ENCODE measurements around the gene TALDO1. TPM values are rescaled to one million over a fixed set of nuclear protein-coding genes. Genes with fewer than 3 reads are reported as not detected.

Gene TALDO1
- total and polyA plus RNA-seq, 10 of the 15 experiments (the other 5 are each of a cell fraction or from before 2014, with no cell fraction given) = 121 to 302 (median 182) TPM

- 0 out of 2 replicates have a peak, but pooled peaks cover 2% of the 10 kb centered on the region for H3K79me2 ChIP-seq (ENCODE audit: control insufficient read depth, insufficient read depth, low read length)
Measured at GRCh38 chr11:760236-760635, 13.0 kb downstream of the TALDO1 start.

GRCh38 chr11:761526-762108 is 14.4 kb downstream of the TALDO1 start:
- SMC1A ChIA-PET (ENCODE audit: uncharacterized antibody, unreplicated experiment) = no interaction called here
- Histone ChIP-seq H3K4me1 (ENCODE audit: control insufficient read depth, insufficient read depth, low read length) (no peaks in the 10 kb centered on the region), H4K20me1 (ENCODE audit: control insufficient read depth, insufficient read depth) (no peaks in the 10 kb centered on the region), H2AFZ (ENCODE audit: control insufficient read depth, low read depth, low read length) (no peak overlapping the region), H3K36me3 (ENCODE audit: control insufficient read depth in 2 of 2, insufficient read depth in 2 of 2, low read length in 1 of 2) (peaks cover 36 to 37% of the 10 kb centered on the region in 2 experiments; a peak in 3 of 4 replicates), H3K4me3 (no peak overlapping the region), H3K27me3 (replicated peaks in 1 of 2; ENCODE audit: control insufficient read depth in 2 of 2, insufficient read depth in 2 of 2, low read length in 1 of 2) (no peaks in the 10 kb centered on the region), H3K4me2 (ENCODE audit: control insufficient read depth, insufficient read depth) (no peak overlapping the region), H3K9me3 (replicated peaks; ENCODE audit: control insufficient read depth, insufficient read depth, low read length) (no peaks in the 10 kb centered on the region), H3K9ac (ENCODE audit: control insufficient read depth, insufficient read depth, low read length) (no peak overlapping the region), H3K27ac (ENCODE audit: control insufficient read depth, insufficient read depth) (no peak overlapping the region), H3K79me2 (ENCODE audit: control insufficient read depth, insufficient read depth, low read length) (no peaks in the 10 kb centered on the region)
- in situ Hi-C loops (cut with MboI) (no loop called here), intact Hi-C loops (cut with micrococcal nuclease; ENCODE audit: unreplicated experiment) (no loop called here)
- ATAC-seq (no peak), FAIRE-seq (no peak), DNase-seq (ENCODE audit: low read depth, low spot score) (no peak)
- no TSS peak for BruUV-seq (replicated peaks)
- CTCF ChIA-PET = no interaction called here
- POLR2A ChIA-PET = no interaction called here
- TF ChIP-seq POLR2A (IDR thresholded peaks at IDR 0.05; ENCODE audit: low read depth, low read length) (peak; percentile 35; the same call in 1 of the 2 replicates), CBFB (IDR thresholded peaks at IDR 0.05; ENCODE audit: low read depth) (no peak), NFIC (IDR thresholded peaks at IDR 0.05; ENCODE audit: low read depth, low read length) (no peak)
- RAD21 ChIA-PET (ENCODE audit: unreplicated experiment) = no interaction called here
- WGBS (ENCODE audit: insufficient coverage, insufficient replicate concordance, low lambda C conversion rate, missing lambda C conversion rate) = 96% methylated on average over 8 of the region's 8 CpGs

More at GRCh38 chr11:760236-760635, 13.0 kb downstream of the TALDO1 start:
- ChIA-PET SMC1A (ENCODE audit: uncharacterized antibody, unreplicated experiment) (no interaction called here), RAD21 (ENCODE audit: unreplicated experiment) (no interaction called here), POLR2A (no interaction called here), CTCF (interaction anchor here (1.6 kb wide), 1 partner anchor 11 kb away, joined by 5 read pairs; no protein-coding TSS in a partner anchor)
- no peak for TF ChIP-seq BMI1 (IDR thresholded peaks at IDR 0.05; ENCODE audit: borderline replicate concordance)
- TF ChIP-seq POLR2A (IDR thresholded peaks at IDR 0.05; ENCODE audit: low read depth, low read length) = 0 out of 2 replicates have a peak, but pooled peaks have one; percentile 20
- H3K4me3 ChIP-seq = no peak overlapping the region
- H3K4me1 ChIP-seq (ENCODE audit: control insufficient read depth, insufficient read depth, low read length) = no peaks in the 10 kb centered on the region
- H2AFZ ChIP-seq (ENCODE audit: control insufficient read depth, low read depth, low read length) = no peak overlapping the region
- peaks cover 36 to 37% of the 10 kb centered on the region in 2 experiments; a peak in 3 of 4 replicates for H3K36me3 ChIP-seq (ENCODE audit: control insufficient read depth in 2 of 2, insufficient read depth in 2 of 2, low read length in 1 of 2)
- H3K27ac ChIP-seq (ENCODE audit: control insufficient read depth, insufficient read depth) = no peak overlapping the region
- no peak for DNase-seq (ENCODE audit: low read depth, low spot score)
- no peaks in the 10 kb centered on the region for H3K27me3 ChIP-seq (replicated peaks in 1 of 2; ENCODE audit: control insufficient read depth in 2 of 2, insufficient read depth in 2 of 2, low read length in 1 of 2)
- no peak overlapping the region for H3K9ac ChIP-seq (ENCODE audit: control insufficient read depth, insufficient read depth, low read length)
- BruUV-seq (replicated peaks) = no TSS peak
- H4K20me1 ChIP-seq (ENCODE audit: control insufficient read depth, insufficient read depth) = no peaks in the 10 kb centered on the region; the same call in 1 of the 2 replicates
- FAIRE-seq = no peak
- H3K4me2 ChIP-seq (ENCODE audit: control insufficient read depth, insufficient read depth) = no peak overlapping the region
- H3K9me3 ChIP-seq (replicated peaks; ENCODE audit: control insufficient read depth, insufficient read depth, low read length) = no peaks in the 10 kb centered on the region
- in situ Hi-C loops (cut with MboI) = no loop called here
- ATAC-seq = no peak
- intact Hi-C loops (cut with micrococcal nuclease; ENCODE audit: unreplicated experiment) = no loop called here

Data from GM12878 (cell line).